Heart left ventricle (tissue), 16 donors: ENCODE measurements around the gene HMG20B. TPM values are rescaled to one million over a fixed set of nuclear protein-coding genes. Genes with fewer than 3 reads are reported as not detected.

ENCODE experiments used
- ATAC-seq, 4 donors: fragments of 200-7000 bp; cut with Tn5 transposase; one replicate each; pipeline ENCODE4 v1.9.1; 2020 to 2022; ENCODE audit warnings: moderate library complexity in 4 of 4, mild to moderate bottlenecking in 3 of 4, moderate number of reproducible peaks in 1 of 4
- DNase-seq, 5 donors: peaks; one replicate each; pipeline ENCODE4 v3.0.0-alpha.2; 2020
- H3K27ac ChIP-seq, 12 donors: fragments of 200-600 bp; sonication (generic) in 4 of 12; one replicate each; pipeline versions ENCODE4 v1.5.0 to v1.8.0; 2016 to 2022; ENCODE audit warnings: mild to moderate bottlenecking in 2 of 12
- H3K27me3 ChIP-seq, 9 donors: fragments of 200-600 bp; sonication (generic) in 2 of 9; one replicate each; pipeline versions ENCODE4 v1.5.1 to v1.8.0; 2016 to 2022; ENCODE audit warnings: mild to moderate bottlenecking in 3 of 9
- H3K36me3 ChIP-seq, 9 donors: fragments of 200-600 bp; sonication (generic) in 2 of 9; one replicate each; pipeline versions ENCODE4 v1.5.0 to v1.8.0; 2018 to 2022; ENCODE audit warnings: mild to moderate bottlenecking in 2 of 9
- H3K4me1 ChIP-seq, 12 donors: fragments of 200-600 bp; sonication (generic) in 4 of 12; one replicate each; pipeline versions ENCODE4 v1.5.0 to v1.8.0; 2016 to 2022; ENCODE audit warnings: mild to moderate bottlenecking in 3 of 12
- H3K4me3 ChIP-seq, 12 donors: fragments of 200-600 bp; sonication (generic) in 4 of 12; one replicate each; pipeline versions ENCODE4 v1.5.0 to v1.8.0; 2017 to 2022; ENCODE audit warnings: mild to moderate bottlenecking in 9 of 12, moderate library complexity in 4 of 12
- H3K9me3 ChIP-seq, 12 donors: fragments of 200-600 bp; sonication (generic) in 4 of 12; one replicate each; pipeline versions ENCODE4 v1.5.0 to v1.8.0; 2016 to 2022; ENCODE audit warnings: mild to moderate bottlenecking in 1 of 12
- POLR2A ChIP-seq, 2 donors: fragments of 450-650 bp; IDR thresholded peaks; one replicate each; pipeline ENCODE4 v1.6.1; 2017; ENCODE audit warnings: antibody characterized with exemption in 2 of 2, mild to moderate bottlenecking in 2 of 2, moderate library complexity in 2 of 2
- WGBS, 4 donors: extraction: QIAGEN DNeasy Blood & Tissue Kit in 2 of 4; methylation state at CpG; one replicate each; pipeline versions ENCODE4 v1.1.5 to v1.1.7; 2013 to 2018; 5-methylcytosine and 5-hydroxymethylcytosine counted together
- intact Hi-C, 10 donors: fragments of 100-400 bp; cut with DNase I; formaldehyde crosslinking; loops; one replicate each; pipeline versions ENCODE4 v1.11.1 to v1.14.2; 2022
- polyA plus RNA-seq, 2 donors: library from polyadenylated mRNA; stranded (reverse); fragments of 200-250 nt; gene quantifications; one replicate each; pipeline ENCODE4 v1.2.3, GENCODE V29; 2013
- total RNA-seq, 9 donors: library from RNA; depleted of rRNA in 2 of 9; stranded (reverse); fragments of >200 nt in 2 of 9; fragmentation: NEBNext Ultra II Directional in 3 of 9; extraction: Animal tissue kit (Norgen Biotek cat#: 25700) in 3 of 9; gene quantifications; one replicate each; pipeline versions ENCODE4 v1.1.0 to v1.2.4, GENCODE V29; 2016 to 2023
- TF ChIP-seq, protein P1 (sequence below), 12 donors: fragments of 200-600 bp; sonication (generic) in 4 of 12; IDR thresholded peaks; one replicate each; pipeline versions ENCODE4 v1.5.0 to v1.8.0; 2018 to 2022; ENCODE audit warnings: antibody characterized with exemption in 12 of 12, mild to moderate bottlenecking in 5 of 12
- donor health status: ischemic (EF 13 %, LVEDD 7.1; RV severe dilation, severe dysfunction).
- donor health status: healthy with polysubstance abuse.
- donor health status: DM: no; HTN: yes; CAD: no.
- donor health status: DM: no; HTN: no; CAD: no.
- donor health status: ischemic (EF 25% LVEDD 6.9; RV normal size, moderate dysfunction).
- donor health status: ischemic (EF 25% LVEDD 5.7; RV mildly dilated, moderate dysfunction).
- donor health status: healthy.
- donor health status: DM: yes; HTN: yes; CAD: no.
- donor health status: ischemic (EF 35%, LVEDD 5.7; RV mildly dilated, moderate dysfunction).
- donor health status: nonischemic (EF 11% LVEDD 7.7; RV severe dilation, severe dysfunction).
- donor health status: DM: yes; HTN: yes; CAD: no.
- donor health status: PGD.
- donor health status: ischemic (EF 29% LVEDD 5.4; RV normal size, mild dysfunction).
- donor health status: nonischemic (EF 23%, LVEDD 6.1; RV moderate dilation, normal function).

HMG20B gene
- total and polyA plus RNA-seq, 11 donors, result 24.8 to 68.6 (median 42.1) TPM

DNA sequence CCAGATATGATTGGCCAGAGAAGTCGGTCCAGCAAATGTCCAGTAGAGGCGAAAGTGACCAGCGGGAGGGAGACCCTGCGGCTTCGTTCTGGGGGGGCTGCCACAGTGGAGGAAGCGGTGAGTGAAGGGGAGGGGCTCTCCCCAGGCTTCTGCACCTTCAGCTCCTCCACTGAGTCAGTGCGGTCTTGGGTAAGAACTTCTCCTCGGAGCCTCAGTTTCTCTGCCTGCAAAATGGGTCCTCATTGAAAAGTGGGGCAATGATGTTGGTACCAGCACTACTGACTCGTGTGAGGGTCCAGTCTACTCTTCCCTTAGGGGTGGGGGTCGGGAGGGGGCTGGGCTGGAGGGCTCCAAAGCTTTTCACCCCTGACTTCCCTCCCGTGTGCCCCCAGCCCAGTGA, 16.7 kb downstream of the HMG20B start:
- no peak overlapping the region for H3K27ac ChIP-seq
- DNase-seq (no peak), ATAC-seq (no peak)
- H3K4me1 ChIP-seq, result peaks cover 0 to 22% (median 3%) of the 10 kb centered on the region in 12 donors
- peaks cover 0 to 23% (median 11%) of the 10 kb centered on the region in 9 donors for H3K27me3 ChIP-seq
- 86 to 89% (median 89%) methylated on average over 9 to 11 of the region's 11 CpGs for WGBS, 4 donors
- H3K36me3 ChIP-seq, result no peaks in the 10 kb centered on the region
- no peak for TF ChIP-seq POLR2A (IDR thresholded peaks at IDR 0.05)
- TF ChIP-seq, protein P1, sequence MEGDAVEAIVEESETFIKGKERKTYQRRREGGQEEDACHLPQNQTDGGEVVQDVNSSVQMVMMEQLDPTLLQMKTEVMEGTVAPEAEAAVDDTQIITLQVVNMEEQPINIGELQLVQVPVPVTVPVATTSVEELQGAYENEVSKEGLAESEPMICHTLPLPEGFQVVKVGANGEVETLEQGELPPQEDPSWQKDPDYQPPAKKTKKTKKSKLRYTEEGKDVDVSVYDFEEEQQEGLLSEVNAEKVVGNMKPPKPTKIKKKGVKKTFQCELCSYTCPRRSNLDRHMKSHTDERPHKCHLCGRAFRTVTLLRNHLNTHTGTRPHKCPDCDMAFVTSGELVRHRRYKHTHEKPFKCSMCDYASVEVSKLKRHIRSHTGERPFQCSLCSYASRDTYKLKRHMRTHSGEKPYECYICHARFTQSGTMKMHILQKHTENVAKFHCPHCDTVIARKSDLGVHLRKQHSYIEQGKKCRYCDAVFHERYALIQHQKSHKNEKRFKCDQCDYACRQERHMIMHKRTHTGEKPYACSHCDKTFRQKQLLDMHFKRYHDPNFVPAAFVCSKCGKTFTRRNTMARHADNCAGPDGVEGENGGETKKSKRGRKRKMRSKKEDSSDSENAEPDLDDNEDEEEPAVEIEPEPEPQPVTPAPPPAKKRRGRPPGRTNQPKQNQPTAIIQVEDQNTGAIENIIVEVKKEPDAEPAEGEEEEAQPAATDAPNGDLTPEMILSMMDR (IDR thresholded peaks at IDR 0.05), result no peak
- intact Hi-C loops, result no loop called here
- H3K4me3 ChIP-seq, result no peak overlapping the region
- no peaks in the 10 kb centered on the region for H3K9me3 ChIP-seq

DNA sequence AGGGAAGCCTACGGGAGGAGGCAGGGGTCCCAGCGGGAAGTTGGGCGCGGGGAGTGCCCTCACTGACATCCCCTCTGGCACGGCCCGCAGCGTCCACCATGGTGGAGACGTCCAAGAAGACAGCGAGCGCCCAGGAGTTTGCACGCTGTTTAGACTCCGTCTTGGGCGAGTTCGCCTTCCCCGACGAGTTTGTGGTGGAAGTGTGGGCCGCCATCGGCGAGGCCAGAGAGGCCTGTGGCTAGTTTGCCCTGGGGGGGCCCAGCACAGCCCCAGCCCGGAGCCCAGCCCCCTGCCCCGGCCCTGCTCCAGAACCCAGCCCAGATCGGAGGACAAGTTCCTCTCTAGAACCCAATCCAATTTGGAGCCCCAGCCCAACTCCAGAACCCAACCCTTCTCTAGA, 17.2 kb downstream of the HMG20B start:
- no peaks in the 10 kb centered on the region for H3K9me3 ChIP-seq
- no peaks in the 10 kb centered on the region for H3K36me3 ChIP-seq
- TF ChIP-seq POLR2A (IDR thresholded peaks at IDR 0.05), result no peak
- TF ChIP-seq, protein P1 (IDR thresholded peaks at IDR 0.05), result no peak
- H3K27ac ChIP-seq, result no peak overlapping the region
- WGBS, 4 donors, result 94 to 98% (median 95%) methylated on average over 21 to 22 of the region's 22 CpGs
- H3K4me1 ChIP-seq, result peaks cover 0 to 21% (median 3%) of the 10 kb centered on the region in 12 donors
- H3K4me3 ChIP-seq, result no peak overlapping the region
- H3K27me3 ChIP-seq, result peaks cover 0 to 18% (median 11%) of the 10 kb centered on the region in 9 donors
- no peak for DNase-seq
- intact Hi-C loops, result no loop called here
- no peak for ATAC-seq

DNA sequence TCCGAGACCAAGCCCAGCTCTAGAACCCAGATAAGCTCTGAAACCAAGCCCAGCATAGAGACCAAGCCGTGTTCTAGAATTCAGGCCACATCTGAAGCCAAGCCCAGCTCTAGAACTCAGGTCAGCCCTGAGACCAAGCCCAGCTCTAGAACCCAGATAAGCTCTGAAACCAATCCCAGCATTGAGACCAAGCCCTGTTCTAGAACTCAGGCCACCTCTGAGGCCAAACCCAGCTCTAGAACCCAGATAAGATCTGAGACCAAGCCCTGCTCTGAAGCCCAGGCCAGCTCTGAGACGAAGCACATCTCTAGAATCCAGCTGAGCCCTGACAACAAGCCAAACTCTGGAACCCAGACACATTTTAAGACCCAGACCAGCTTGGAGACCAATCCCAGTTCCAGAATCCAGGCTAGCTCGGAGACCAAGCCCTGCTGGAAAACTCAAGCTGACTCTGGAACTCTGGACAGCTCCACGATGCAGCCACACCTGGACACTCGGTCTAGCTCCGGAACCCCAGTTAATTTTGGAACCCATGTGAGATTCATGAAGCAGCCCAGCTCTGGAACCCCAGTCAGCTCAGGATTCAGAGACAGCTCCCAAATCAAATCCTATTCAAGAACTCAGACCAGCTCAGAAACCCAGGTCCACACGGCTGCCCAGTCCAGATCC, 18.4 kb downstream of the HMG20B start:
- ATAC-seq, result no peak
- TF ChIP-seq, protein P1 (IDR thresholded peaks at IDR 0.05), result no peak
- TF ChIP-seq POLR2A (IDR thresholded peaks at IDR 0.05), result no peak
- Histone ChIP-seq H3K4me1 (peaks cover 0 to 10% (median 3%) of the 10 kb centered on the region in 12 donors), H3K36me3 (no peaks in the 10 kb centered on the region), H3K4me3 (no peak overlapping the region), H3K27ac (no peak overlapping the region), H3K27me3 (peaks cover 0 to 7% (median 3%) of the 10 kb centered on the region in 9 donors), H3K9me3 (no peaks in the 10 kb centered on the region)
- intact Hi-C loops, result no loop called here
- WGBS, 4 donors, result 85 to 93% (median 92%) methylated on average over 4 to 8 of the region's 8 CpGs
- DNase-seq, result no peak

DNA sequence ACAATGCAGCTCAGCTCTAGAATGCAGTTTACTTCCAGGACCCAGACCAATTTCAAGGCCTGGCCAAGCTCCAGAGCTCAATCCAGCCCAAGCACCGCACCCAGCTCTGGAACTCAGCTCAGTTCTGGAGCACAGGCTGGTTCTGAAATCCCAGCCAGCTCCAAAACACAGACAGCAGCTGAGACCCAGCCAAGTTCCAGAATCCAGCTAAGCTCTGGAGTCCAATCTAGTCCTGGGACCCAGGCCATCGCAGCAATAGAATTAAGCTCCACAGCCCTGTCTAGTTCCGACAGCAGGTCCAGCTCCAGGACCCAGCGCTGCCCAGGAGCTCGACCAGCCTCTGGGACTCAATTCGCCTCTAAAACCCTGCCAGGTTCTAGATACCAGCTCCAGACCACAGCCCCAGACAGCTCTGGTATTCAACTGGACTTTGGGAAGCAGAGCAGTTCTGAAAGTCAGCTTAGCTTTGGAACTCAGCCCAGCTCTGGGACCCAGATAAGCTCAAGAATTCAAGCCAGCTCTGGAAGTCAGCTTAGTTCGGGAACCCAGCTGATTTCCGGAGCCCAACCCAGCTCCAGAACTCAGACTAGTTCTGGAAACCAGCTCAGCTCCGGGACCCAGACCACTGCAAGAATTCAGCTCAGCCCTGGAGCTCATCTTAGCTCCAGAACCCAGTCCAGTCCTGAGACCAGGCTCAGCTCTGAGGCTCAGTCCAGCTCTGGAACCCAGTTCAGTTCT, 19.3 kb downstream of the HMG20B start:
- intact Hi-C loops, result no loop called here
- H3K27me3 ChIP-seq, result no peaks in the 10 kb centered on the region
- H3K36me3 ChIP-seq, result no peaks in the 10 kb centered on the region
- ATAC-seq (peak; percentile 35 to 64 (median 44)), DNase-seq (peak in 1 of 5 donors; percentile 30)
- 68 to 79% (median 79%) methylated on average over 9 of the region's 9 CpGs for WGBS, 4 donors
- H3K27ac ChIP-seq, result peak overlapping the region in 1 of 12 donors; percentile 2
- TF ChIP-seq, protein P1 (IDR thresholded peaks at IDR 0.05), result no peak
- no peak for TF ChIP-seq POLR2A (IDR thresholded peaks at IDR 0.05)
- no peaks in the 10 kb centered on the region for H3K9me3 ChIP-seq
- H3K4me3 ChIP-seq, result no peak overlapping the region
- H3K4me1 ChIP-seq, result peaks cover 0 to 3% (median 0%) of the 10 kb centered on the region in 12 donors
